ENCODE data around the gene DNM2.
A peak's percentile ranks its signal among the peaks of the same experiment; 100 is the strongest.
"Not testable (repeated sequence)": the region's sequence is repeated elsewhere in the genome, so short reads cannot be mapped to it uniquely, and the experiment has no call there.

The DNM2 gene

DNA sequence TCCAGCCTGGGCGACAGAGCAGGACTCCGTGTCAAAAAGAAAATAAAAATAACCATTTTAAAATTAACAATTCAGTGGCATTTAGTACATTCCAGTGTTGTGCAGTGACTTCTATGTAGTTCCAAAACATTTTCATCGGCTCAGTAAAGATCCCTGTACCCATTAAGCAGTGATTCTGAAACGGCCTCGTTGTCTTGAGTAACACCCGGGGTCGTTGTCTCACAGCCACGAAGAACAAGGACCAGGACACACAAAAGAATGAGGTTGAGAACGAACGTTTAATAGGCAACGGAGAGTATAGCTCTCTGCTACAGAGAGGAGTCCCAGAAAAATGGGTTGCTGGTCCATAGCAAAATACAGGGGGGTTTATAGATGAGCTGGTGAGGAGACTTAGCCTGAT, 120.5 kb downstream of the DNM2 start:
- DNase-seq = no peak

DNA sequence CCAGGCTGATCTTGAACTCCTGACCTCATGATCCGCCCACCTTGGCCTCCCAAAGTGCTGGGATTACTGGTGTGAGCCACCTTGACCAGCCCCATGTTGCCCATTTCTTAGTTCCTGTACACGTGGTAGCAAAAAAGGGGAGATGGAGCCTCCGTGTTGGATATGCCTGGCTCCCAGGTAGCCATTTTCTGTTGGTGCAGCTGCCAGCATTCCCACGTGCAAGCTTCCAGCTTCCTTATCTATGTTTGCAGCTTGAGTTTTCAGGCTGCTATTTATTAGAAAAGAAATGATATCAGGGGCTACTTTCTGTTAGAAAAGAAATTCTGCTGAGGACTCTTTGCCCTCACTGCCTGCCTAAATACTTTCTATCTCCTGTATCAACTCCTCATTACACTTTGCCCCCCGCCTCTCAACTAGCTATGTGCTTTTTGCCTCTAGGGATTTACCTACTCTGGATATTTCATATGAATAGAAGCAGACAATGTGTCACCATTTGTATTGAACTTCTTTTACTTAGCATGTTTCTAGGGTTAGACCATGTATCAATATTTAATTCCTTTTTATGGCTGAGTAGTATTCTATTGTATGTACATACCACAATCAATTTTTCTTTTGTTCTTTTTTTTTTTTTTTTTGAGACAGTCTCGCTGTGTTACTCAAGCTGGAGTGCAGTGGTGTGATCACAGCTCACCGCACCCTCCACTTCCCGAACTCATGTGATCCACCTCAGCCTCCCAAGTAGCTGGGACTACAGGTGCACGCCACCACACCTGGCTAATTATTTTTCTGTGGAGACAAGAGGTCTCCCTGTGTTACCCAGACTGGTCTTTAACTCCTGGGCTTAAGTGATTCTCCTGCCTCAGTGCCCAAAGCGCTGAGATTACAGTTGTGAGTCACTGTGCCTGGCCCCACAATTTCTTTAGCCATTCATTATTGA, 121.5 kb downstream of the DNM2 start:
- DNase-seq = no peak

DNA sequence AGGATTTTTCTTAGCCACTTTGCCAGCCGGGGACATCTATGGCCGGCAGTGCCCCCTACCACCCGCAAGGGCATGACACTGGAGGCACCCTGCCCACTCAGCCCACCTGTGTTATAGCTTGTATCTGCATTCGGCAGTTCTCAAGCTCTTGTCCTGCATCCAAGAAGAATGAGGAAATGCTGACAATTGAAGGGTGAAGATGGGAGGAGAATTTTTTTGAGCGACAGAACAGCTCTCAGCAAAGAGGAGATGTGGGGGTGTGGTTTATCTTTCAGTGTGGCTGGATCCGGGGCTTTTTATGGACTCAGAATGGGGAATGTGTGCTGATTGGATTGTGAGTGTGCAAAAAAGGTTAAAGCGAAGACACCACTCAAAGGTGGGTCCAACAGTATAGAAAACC, 124.9 kb downstream of the DNM2 start:
- no peak for DNase-seq

DNA sequence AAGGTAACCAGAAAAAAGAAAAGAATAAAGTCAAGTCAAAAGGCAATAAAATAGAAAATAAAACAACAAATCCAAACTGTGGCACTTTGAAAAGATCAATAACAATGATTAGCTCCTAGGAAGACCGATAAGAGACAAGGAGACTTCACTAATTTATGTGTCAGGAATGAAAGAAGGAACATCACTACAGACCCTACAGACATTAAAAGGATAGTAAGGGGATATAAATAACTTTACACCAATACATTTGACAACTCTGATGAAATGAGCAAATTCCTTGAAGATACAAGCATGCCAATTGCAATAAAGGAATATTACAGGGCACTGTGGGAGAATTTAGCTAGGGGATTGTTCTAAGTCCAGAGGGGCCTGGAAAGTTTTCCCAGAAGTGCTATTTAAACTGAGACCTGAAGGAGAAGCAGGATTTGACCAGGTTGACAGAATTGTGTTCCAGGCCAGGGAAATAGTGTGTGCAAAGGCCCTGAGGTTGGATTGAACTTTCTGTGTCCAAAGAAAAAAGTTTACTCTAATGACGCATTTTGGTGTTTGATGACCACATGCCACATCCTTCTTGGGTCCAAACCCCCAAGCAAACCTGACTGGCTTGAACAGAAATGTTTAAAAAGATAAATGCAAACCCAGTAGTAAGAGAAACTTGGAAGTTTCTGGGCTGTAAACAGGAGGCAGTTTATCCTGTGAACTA, 128.8 kb downstream of the DNM2 start:
- no peak for DNase-seq

DNA sequence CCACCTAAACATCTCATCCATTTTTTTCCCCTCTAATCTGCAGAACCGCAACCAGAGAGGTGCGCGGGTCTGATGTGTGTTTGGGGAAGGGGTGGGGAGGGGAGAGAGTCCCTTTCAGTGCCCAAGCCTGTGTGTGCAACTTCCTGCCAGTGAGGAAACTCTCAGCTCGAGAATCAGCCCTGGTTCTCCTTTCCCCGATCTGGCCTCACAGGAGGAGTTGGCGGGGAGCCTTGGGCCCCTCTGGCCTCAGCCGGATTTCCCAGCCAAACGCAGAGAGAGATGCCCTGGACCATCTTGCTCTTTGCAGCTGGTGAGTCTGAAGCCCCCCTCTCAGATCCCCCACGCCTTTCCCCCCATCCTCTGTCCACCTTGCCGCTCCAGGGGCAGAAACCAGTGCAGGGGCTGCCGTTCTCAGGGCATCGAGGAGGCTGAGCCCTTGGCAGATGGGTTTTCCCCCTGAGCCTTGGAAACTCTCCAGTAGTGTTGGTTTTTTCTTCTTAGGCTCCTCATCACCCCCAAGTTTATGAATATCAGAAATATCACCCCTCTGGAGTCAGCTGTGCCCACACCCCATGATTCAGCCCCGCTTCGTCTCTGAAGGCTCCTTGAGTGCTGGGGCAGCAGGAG, 130.5 kb downstream of the DNM2 start, which contains the start of gene C19orf38:
TSS of gene C19orf38 (plus strand) at position 186 of the 627 bp plus-strand sequence. CDS start at position 280, 94 bp downstream.
- peak in 1 of 2 experiments; percentile 34 for DNase-seq

DNA sequence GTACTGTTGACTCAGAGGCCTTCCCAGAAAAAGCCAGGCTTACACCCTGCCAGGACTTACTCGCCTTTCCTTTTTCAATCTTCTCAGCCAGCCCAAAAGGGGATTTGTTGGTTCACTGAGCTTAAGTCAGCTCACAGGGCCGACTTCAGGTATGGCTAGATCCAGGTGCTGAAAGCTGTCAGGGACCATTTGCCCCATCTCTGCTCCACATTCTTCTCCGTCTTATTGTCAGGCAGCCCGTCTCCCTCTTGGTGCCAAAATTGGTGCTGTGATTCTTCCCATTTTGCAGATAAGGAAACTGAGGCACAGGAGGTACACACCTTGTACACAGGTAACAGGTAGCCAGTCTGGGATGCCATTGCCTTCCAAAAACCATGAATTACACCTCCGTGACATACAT, 132.8 kb downstream of the DNM2 start:
- no peak for DNase-seq

DNA sequence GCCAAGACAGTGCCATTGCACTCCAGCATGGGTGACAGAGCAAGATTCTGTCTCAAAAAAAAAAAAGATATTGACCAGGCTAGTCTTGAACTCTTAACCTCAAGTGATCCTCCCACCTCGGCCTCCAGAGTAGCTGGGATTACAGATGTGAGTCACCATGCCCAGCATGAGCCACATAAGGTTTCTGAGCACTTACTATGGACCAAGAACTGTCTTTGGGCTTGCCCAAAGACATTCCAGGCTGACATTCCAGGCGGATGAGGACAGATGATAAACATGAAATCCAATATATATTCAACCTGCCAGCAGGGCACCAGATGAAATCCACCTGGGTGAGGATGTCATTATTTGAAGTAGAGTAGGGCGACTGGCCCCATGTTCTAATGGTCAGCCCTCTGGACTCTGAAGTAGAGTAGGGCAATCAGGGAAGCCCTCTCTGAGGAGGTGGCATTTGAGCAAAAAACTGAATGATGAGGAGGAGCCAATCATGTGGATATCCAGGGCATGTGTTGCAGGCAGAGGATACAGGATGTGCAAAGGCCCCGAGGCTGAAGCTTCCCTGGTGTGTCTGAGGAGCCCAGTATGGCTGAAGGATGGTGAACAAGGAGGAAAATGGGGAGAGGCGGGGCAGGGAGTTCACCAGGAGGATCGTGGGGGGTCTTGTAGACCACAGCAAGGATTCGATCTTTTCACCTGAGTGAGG, 134.4 kb downstream of the DNM2 start:
- no peak for DNase-seq

DNA sequence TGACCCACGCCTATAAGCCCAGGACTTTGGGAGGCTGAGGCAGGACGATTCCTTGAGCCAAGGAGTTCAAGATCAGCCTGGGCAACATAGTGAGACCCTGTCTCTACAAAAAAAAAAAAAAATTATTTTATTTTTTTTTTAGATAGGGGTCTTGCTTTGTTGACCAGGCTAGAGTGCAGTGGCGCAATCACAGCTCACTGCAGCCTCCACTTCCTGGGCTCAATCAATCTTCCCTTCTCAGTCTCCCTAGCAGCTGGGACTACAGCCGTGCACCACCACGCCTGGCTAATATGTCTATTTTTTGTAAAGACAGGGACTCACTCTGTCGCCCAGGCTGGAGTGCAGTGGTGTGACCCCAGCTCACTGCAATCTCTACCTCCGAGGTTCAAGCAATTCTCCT, 135.1 kb downstream of the DNM2 start:
- DNase-seq = no peak

DNA sequence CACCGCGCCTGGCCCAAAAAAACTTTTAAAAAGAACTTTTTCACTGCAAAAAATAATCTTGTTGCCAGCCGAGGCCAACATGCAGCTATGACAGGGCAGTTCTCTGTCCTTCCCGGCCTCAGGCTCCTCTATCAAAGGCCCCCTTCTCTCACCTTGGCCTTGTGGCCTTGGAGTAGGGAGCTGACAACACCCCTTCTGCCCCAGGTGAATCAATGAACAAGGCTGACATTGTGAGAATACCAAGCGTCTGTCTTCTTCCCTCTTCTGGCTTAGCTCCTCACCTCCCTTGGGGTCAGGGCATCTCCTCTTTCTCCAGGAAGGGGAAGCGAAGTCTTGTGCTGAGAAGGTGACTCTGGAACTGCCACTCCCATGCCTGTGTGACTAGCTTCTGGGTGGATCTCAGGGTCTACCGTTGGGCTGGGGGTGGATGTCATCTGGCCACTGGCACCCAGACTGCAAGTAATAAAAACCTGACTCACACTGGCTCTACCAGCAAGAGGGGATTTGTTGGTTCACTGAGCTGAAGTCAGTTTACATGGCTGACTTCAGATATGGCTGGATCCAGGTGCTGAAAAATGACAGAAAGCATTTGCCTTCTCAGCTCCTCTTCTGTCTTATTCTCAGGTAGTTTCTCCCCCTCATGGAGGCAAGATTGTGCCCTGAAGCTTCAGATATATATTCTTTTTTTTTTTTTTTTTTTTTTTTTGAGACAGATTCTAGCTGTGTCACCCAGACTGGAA, 136.6 kb downstream of the DNM2 start:
- DNase-seq = no peak

DNA sequence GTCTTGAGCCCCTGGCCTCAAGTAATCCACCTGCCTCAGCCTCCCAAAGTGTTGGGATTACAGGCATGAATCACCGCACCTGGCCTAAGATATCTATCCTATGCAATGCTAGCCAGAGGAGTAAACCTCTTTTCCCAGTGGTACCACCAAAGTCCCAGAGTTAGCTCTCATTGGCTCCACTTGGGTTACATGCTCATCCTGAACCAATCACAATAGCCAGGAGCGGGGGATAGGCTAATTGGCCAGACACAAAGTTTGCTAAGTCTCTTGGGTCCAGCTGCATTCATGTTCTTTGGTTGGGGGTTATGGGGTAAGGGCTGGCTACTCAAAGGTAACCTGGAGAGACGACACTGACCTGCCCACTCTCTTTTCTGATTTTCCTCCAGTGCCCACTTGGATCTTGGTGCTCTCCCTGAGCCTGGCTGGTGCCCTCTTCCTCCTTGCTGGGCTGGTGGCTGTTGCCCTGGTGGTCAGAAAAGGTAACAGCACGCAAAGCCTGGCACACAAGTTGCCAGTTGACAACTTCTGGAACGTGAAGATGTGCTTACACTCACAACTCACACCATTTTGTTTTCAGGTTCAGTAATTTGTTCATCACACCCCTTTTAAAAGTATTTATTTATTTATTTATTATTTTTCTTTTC, 138.1 kb downstream of the DNM2 start:
- DNase-seq = peak in 1 of 2 experiments; percentile 20

DNA sequence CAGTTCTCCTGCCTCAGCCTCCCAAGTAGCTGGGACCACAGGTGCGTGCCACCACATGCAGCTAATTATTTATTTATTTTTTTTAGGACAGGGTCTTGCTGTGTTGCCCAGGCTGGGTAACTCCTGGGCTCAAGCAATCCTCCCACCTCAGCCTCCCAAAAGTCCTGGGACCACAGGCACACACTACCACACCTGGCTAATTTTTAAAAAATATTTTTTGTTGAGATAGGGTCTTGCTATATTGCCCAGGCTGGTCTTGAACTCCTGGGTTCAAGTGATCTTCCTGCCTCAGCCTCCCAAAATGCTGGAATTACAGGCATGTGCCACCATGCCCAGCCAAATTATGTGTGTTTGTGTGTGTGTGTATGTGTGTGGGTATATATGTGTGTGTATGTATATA, 139.0 kb downstream of the DNM2 start:
- DNase-seq = not testable (repeated sequence)

DNA sequence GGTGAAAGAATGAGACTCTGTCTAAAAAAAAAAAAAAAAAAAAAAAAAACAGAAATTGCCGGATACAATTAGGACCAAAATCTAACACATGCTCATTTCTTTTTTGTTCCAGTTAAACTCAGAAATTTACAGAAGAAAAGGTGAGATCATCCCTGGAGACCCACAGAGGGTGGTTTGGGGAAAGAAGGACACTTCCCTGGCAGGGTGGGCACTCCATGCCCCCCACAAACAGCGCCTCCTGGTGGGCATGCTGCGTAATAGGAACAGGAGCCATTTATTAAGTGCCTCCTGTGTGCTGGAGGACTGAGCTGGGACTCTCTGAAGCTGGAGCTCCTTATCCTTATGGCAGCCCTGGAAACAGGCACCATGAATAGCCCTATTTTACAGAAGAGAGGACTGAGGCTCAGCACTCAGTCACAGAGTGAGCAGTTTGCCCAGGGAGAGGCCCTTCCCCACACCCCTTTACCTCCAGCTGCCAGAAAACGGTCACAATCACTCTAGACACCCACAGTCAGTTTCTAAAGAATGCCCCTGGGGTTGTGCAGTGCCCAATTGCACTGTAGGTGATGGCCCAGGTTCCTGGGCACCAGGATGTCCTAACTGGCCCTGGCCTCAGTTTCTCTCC, 140.4 kb downstream of the DNM2 start:
- DNase-seq = peak in 1 of 2 experiments; percentile 52

DNA sequence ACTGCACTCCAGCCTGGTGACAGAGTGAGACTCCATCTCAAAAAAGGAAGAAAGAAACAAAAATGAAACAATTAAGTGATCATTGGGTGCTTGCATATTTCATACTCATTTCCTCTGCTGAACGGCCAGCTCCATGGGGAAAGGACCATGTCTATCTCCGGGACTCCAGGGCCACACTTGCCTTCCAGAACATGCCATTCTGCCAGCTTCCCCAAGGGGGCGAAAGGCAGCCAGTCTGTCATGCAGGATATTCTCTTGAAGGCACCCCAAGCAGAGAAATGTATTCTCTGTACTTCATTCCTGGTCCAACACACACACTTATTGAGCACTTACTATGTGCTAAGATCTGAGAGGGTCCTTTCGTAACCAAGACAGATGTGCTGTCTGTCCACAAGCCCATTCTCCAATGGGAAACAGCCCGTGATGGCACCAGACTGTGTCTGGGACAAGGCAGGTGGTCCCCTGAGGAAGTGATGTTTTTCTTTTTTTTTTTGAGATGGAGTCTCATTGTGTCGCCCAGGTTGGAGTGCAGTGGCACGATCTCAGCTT, 143.3 kb downstream of the DNM2 start:
- no peak for DNase-seq

DNA sequence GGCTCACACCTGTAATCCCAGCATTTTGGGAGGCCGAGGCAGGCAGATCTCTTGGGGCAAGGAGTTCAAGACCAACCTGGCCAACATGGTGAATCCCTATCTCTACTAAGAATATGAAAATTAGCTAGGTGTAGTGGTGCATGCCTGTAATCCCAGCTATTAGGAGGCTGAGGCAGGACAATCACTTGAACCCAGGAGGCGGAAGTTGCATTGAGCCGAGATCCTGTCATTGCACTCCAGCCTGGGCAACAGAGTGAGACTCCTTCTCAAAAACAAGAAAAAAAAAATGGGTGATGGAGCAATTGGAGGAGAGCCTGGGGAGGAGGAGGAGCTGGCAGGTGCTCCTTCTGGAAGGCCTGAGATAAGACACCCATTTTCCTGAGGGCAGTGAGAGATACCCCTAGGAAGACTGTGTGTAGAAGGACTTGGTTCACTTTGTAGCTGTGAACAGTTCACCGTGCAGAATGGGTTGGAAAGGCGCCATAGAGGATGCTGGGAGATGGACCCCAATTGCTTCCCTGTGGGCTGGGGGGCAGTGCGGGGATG, 144.8 kb downstream of the DNM2 start:
- DNase-seq = no peak

DNA sequence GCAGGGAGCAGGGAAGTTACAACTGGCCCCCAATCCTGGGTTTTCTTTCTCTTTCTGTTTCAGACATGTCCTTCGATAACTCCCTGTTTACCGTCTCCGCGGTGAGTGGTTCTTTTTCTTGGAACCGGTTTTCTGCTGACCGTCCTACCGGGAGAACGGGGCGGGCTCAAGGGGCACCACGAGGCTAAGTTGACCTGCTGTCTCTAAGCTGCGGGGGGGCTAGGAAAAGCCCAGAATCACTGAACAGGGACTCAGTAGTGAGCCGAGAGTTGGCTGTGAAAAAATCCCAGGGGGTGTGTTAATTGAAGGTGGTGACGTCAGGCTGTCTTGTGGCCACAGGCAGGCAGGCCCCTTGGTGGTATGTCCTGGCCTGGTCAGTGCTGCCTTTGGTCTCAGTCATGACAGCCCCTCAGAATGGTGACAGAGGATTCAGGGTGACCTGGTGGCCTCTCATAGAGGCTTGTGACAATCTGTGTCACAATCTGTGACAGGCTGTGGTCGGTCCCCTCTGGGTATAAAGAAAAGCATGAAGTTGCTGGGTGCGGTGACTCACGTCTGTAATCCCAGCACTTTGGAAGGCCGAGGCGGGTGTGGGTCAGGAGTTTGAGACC, 145.3 kb downstream of the DNM2 start:
- no peak for DNase-seq

DNA sequence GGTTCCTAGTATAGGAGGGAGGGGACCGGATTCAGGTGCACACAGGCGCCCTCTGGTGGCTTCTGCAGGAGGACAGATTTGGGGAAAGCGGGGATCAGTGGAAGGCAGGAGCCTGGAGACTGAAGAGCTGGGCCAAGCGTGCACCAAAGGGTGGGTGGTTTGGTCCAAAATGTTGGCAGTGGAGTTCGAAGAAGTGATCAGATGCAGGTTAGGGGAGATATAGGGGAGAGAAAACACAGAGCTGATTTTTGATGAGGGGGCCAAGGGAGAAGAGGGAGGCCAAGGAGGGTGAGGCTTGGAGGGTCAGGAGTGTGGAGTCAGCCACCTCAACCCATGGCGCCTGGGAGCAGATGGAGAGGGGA, 146.6 kb downstream of the DNM2 start:
- peak; percentile 74 to 84 for DNase-seq

DNA sequence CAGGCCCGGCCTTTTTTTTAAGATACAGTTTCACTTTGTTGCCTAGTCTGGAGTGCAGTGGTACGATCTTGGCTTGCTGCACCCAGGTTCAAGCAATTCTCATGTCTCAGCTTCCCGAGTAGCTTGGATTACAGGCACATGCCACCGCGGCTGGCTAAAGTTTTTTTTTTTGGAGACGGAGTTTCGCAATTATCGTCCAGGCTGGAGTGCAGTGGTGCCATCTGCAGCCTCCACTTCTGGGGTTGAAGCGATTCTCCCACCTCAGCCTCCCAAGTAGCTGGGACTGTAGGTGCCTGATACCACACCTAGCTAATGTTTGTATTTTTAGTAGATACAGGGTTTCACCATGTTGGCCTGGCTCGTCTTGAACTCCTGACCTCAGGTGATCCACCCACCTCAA, 148.6 kb downstream of the DNM2 start:
- no peak for DNase-seq

DNA sequence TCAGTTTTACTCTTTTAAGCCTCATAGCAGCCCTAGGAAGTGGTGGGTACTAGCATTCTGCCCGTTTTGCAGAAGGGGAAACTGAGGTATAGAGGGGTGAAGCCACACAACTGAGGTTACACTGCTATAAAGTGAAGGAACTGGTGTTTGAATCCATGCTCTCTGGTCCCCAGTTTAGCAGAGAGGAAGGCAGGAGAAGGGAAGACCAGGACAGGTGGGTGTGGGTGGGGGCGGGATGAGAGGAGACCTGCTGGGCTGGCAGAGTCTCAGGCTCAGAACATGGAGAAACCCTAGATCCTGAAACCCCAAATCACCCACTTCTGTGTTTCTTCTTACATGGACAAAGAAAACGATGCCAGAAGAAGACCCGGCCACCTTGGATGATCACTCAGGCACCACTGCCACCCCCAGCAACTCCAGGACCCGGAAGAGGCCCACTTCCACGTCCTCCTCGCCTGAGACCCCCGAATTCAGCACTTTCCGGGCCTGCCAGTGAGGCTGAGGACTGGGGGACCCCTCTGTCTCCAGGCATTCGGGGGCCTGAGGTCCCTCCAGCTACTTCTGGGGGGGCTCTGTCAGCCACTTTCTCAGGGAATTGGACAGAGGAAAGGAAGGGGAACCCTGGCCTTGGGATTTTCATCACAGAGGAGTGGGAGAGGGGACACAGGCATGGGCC, 151.1 kb downstream of the DNM2 start:
- no peak for DNase-seq

DNA sequence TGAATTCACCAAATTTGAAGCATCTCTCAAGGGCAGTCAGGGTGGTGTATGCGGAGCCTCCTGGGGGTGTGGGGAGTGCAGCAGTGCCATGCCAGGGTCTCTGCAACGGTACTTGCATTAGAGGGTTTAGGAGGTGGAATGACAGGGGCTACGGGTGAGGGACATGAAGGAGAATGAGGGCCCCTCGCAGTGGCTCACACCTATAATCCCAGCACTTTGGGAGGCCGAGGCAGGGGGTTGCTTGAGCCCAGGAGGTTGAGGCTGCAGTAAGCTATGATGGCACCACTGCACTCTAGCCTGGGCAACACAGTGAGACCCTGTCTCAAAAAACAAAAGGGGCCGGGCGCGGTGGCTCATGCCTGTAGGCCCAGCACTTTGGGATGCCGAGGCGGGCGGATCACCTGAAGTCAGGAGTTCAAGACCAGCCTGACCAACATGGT, 152.0 kb downstream of the DNM2 start:
- DNase-seq = not testable (repeated sequence)
